Inflammatory macrophage treated with lipopolysaccharide for 4 hours (primary cell): ENCODE results near the gene MAGOH.

Experiments
- DNase-seq: peaks from one replicate; pipeline ENCODE4 v3.0.0-alpha.2; 2020

Gene MAGOH

GRCh38 chr1:53270107-53270506 lies 31.8 kb upstream of the MAGOH start:
- no peak for DNase-seq

- no peak for DNase-seq
Measured at GRCh38 chr1:53267761-53268160, 29.4 kb upstream of the MAGOH start.

- no peak for DNase-seq
Measured at GRCh38 chr1:53266038-53266437, 27.7 kb upstream of the MAGOH start.

DNA sequence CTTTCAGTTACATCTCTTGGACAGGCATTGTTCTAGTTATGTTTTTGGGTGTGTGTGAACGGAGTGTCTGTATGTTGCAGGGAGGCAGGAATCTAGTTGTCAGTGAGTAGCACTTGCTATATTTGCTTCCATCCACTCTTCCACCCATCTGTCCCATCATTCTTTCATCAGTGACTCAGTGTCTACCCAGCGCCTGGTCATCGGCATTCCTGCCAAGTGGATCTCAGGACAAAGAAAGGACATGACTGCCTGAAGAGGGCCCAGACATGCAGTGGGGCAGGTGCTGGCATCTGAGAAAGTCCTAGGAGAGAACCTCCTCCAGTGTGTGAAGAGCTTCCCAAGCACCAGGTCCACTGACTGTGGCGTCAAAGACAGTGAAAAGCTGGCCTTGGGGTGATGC lies 27.3 kb upstream of the MAGOH start:
- DNase-seq: no peak

DNA sequence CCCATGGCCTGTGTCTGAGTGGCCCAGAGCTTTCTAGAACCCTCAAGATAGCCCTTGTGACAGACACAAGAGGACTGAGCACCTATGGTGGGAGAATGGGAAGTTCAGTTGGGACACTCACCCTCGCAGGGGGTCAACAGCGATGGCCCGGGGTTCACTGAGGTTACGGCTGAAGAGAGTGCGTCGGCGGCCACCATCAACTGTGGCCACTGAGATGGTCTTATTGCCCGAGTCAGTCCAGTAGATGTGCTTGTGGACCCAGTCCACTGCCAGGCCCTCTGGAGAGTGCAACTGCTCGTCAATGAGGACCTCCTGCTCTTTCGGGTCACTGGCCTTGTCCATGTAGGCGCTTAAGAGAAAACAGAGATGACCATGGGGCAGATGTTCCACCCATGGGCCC lies 25.7 kb upstream of the MAGOH start:
- DNase-seq: no peak

DNA sequence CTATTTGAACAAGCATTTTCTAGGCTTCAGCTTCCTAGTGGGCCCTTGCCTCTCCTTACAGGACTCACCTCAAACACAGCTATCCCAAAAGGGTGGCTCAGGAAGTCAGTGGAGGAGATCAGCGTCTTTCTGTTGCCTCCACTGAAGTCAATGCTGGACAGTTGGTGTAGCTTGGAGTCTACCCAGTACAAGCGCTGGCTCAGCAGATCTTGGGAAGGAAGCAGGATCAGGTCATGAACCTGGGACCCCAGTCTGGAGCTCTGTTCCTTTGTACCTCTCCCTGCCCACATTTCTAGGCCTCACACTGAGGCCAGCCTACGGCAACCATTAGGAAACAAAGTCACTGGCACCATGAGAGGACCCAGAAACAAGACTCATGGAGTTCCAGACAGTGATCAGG lies 23.7 kb upstream of the MAGOH start:
- no peak for DNase-seq

DNA sequence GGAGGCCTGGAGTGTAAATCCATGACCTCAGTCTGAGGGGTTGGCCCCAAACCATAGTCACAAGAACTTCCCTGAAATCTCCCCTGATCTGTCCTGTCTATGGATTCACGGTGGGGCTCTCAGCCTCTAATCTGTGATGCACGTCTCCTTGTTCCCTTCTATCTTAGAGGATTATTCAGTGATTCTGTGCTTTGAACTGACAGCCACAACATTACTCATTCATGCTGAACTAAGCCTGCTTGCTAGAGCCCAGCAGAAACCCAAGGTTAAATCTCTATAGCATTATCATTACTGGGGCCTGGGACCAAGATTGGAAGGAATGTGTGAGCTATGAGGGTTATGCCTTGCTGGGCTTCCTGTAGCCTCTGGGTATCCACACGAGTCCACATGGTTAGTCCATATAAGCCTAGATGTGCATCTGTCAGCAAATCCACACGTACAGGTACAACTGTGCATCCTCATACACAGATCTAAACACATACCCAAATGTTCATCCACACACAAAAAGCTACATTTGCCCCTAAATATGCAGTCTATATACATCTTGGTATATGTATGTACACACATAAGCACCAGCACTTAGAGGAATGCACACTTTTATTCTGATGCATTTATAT lies 22.4 kb upstream of the MAGOH start:
- DNase-seq: no peak

DNA sequence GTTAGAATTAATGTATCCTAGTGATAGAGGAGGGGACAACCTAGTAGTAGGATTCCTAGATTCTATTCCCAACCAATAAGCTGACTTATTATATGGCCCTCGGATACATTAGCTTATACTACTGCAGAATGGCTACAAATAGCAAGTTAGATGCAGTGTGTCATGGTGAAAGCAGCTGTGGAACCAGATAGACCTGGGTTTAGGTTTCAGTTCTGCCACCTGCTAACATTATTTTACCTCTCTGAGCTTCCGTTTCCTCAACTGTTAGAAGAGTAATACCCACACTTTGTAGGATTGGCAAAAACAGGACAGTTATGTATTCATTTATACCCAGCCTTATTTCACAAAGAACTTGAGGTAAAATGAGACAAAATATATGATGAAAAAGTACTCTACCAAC lies 21.6 kb upstream of the MAGOH start:
- no peak for DNase-seq

DNA sequence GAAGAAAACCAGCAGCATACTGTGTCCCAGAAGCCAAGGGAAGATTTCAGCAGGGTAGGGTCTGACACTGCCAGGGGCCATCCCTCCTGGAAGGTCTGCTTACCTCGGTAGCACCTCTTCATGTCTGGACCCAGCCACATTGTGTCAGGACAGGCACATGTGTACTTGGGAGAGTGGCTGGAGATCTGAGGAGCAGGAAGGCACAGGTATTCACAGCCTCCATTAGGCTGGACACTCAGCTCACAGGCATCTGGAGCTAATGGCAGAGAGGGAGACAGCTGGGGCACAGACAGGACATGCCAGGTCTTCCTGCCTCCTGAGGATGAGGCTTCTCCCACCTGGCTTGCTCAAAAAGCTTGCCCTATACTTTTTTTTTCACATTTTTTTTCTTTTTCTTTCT lies 19.9 kb upstream of the MAGOH start:
- no peak for DNase-seq

DNA sequence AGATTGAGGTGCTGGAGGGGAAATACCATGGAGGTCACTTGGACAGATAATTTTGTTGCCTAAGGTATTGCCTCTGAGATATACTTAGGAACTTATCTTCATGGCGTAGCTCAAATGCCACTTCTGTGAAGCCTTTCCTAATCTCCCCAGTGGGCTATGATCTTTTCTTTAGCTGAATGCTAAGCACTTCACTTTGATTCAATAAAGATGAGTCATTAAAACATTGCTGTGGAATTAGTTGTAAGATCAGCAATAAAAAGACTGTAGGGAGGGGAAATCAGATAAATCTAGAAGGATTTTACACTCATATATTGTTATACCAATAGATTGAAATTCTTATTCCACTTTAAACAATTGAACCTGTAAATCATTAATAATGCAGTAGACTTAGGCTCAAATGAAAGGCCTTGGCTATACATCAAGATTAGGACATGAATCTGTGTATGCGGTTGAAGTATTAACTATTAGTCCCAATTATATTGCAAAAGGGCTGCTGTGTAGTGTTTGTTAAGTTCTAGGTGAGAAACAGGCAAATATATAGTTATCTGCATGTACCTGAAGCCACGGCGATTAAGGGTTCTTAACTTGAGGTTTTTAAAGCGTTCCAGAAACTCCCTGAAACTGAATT lies 19.2 kb upstream of the MAGOH start:
- no peak for DNase-seq

GRCh38 chr1:53256511-53257453 lies 18.5 kb upstream of the MAGOH start:
- no peak for DNase-seq

GRCh38 chr1:53255031-53255430 lies 16.7 kb upstream of the MAGOH start:
- no peak for DNase-seq

DNA sequence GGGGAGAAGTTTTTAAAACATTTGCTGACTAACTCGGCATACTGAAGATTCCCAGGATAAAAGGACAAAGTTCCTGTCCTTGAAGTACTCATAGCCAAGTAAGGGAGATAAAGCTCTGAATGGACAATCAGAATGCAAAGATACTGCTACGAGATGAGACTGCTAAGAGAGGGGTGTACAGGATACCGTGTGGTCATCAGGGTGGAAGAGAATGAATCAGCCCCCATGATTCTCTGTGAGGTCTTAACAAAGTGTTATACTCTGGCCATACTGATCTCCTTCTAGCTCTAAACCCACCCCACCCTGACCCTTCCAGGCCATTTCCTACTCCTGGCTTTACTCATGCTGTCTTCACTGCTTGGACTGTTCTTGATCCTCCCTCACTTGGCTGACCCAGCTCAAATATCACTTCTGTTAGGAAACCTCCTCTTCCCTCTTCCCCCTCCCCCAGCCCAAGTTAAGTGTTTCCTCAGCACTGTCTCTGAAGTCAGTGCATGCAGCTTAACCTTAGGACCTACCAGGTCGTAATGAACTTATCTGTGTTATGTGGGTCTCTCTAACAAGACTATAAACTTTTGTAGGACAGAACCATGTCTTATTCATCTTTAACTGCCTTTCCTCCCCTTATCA lies 15.8 kb upstream of the MAGOH start:
- no peak for DNase-seq

DNA sequence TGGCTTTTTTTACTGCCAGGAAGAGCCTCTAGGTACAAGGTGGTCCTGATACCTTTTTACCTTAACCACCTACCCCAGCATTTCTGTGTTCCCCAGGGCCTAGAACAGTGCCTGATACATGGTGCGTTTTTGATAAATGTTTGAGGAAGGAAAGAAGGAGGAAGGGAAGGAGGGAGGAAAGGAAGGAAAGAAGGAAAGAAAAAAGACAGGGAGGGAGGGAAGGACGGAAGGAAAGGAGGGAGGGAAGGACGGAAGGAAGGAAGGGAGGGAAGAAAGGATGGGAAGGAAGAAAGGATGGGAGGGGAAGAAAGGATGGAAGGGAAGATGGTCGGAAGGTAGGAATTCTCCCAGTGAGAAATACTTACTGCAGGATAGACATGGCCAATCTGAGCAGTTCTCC lies 12.0 kb upstream of the MAGOH start:
- DNase-seq: no peak

GRCh38 chr1:53249706-53250105 lies 11.4 kb upstream of the MAGOH start:
- DNase-seq: no peak

GRCh38 chr1:53246261-53247134 lies 8.2 kb upstream of the MAGOH start:
- no peak for DNase-seq

DNA sequence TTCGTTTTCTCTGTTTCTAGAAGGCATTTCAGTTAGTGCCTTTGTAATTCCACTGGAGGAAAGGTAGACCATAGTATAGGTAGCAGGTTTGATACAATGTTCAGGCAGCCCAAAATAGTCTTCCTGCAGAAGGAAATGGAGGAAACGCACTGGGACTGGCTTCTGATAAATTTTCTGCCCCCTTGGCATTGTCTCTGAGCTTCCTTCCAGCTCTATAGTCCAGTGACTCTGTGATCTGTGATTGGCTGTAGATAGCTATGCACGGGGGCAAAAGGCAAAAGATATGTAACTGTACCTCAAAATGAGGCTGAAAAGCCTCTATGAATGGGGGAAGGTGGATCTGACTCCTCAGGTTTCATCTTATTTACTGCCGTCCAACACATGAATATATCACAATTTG lies 5.8 kb upstream of the MAGOH start:
- no peak for DNase-seq

DNA sequence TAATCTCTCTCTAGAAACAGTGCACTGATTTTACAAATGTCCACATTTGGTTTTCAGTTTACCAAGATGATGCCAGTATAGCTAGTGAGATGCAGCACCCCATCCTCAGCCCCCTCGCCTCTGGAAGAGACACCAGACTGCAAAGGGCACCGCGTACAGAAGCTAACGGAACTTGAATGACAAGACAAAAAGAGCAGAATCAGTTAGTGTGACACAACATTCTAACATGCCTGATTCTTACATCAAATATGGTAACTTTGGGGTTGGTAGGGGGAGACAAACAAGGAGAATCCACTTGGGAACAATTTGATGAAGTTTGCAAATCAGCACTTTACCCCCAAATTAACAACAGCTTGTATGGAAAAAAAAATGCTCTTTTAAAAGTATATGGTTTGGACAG lies 4.1 kb upstream of the MAGOH start:
- no peak for DNase-seq

GRCh38 chr1:53241828-53242227 lies 3.5 kb upstream of the MAGOH start:
- DNase-seq: no peak

DNA sequence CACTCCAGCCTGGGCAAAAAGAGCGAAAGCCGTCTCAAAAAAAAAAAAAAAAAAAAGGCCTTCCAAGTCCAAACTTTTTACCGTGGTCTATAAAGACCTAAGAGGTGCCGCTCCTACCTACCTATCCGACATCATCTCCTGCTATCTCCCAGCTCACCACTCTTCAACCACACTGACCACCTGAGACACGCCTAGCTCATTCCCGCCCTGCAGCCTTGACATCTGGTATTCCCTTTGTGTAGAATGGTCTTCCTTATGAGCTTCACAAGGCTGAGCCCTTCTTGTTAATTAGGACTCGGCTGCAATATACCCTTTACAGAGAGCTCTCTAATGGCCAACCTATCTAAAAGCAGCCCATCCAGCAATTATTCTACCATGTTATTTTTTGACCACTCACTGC lies 680 bp downstream of the MAGOH start:
- no peak for DNase-seq

GRCh38 chr1:53220962-53221286 lies 17.4 kb downstream of the MAGOH start:
- no peak for DNase-seq

DNA sequence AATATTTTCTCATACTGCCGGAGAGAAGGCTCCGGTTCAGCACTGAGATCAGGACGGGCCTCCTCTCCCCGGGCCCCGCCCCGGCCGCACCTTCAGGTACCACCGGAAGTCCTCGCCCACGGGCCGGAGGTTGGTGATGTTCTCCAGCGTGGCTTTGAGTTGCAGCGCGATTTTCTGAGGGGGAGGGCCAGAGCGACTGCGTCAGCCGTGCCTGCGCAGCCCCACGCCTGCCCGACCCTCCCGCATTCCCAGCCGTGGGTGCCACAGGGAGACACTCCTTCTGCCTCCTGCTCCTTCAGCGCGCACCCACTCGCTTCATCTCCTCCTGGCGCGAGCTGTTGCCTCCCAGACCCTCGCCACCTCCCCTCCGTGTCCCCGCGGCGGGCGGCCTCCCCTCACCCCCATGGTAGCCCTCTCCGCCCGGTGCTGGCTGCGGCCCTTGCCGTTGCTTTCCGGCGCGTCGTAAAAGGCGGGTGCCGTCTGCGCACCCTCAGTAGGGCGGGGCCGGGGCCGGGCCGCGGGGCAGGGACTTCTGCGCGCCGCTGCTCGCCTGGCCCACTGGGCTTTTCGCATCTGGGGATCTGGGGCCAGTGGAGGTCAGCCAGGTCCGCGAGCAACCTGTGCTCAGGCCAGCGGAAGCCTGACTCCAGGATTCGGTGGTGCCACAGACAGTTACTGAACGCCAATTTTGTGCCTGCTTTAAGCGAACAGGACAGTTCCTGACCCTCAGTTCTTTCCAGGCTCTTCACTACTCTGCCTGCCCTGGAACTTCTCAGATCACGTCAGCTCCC lies 18.0 kb downstream of the MAGOH start, which contains the start of gene CZIB:
TSS of gene CZIB (minus strand) at position 464 of the 791 bp plus-strand sequence. CDS start at position 405, 59 bp downstream.
- peak; percentile 89 for DNase-seq
